Activated T-helper 17 cell treated with anti-CD3 and anti-CD28 coated beads, Interleukin-2, amount 50 U/mL, for 72 hours (primary cell): ENCODE measurements around the gene USB1. TPM values are rescaled to one million over a fixed set of nuclear protein-coding genes. Genes with fewer than 3 reads are reported as not detected.
"Not testable (repeated sequence)": the region's sequence is repeated elsewhere in the genome, so short reads cannot be mapped to it uniquely, and the experiment has no call there.

Source experiments
- ATAC-seq: fragments of 150-1000 bp; cut with Tn5 transposase; replicated peaks from 2 replicates; pipeline ENCODE4 v1.10.0; 2021; ENCODE audit warnings: mild to moderate bottlenecking, moderate library complexity
- H3K27ac Mint-ChIP-seq: one replicate; pipeline ENCODE4 v1.8.0; 2022; ENCODE audit warnings: mixed read lengths
- H3K27me3 Mint-ChIP-seq: one replicate; pipeline ENCODE4 v1.8.0; 2022; ENCODE audit warnings: mixed read lengths
- H3K36me3 Mint-ChIP-seq: one replicate; pipeline ENCODE4 v1.8.0; 2022; ENCODE audit warnings: low read depth, mild to moderate bottlenecking, mixed read lengths
- H3K4me1 Mint-ChIP-seq: one replicate; pipeline ENCODE4 v1.8.0; 2022; ENCODE audit warnings: mixed read lengths
- H3K4me3 Mint-ChIP-seq: one replicate; pipeline ENCODE4 v1.8.0; 2022; ENCODE audit warnings: mild to moderate bottlenecking, mixed read lengths
- H3K9me3 Mint-ChIP-seq: one replicate; pipeline ENCODE4 v1.8.0; 2022; ENCODE audit warnings: mixed read lengths
- total RNA-seq, 2 donors: library from RNA; stranded (reverse); gene quantifications; one replicate each; pipeline ENCODE4 v1.2.3, GENCODE V29; 2022

The USB1 gene
- total RNA-seq, 2 donors from 2014 or later = 33.7 to 56.6 TPM

- Mint-ChIP-seq H3K27ac (peak overlapping the region; percentile 63), H3K36me3 (no peaks in the 10 kb centered on the region), H3K9me3 (no peaks in the 10 kb centered on the region), H3K27me3 (no peaks in the 10 kb centered on the region), H3K4me1 (peaks cover 24% of the 10 kb centered on the region), H3K4me3 (no peak overlapping the region)
- ATAC-seq = no peak
Observed at GRCh38 chr16:57995721-57996405, 5.3 kb upstream of the USB1 start.

GRCh38 chr16:57996406-57997175 lies 4.6 kb upstream of the USB1 start:
- no peak overlapping the region for H3K4me3 Mint-ChIP-seq

GRCh38 chr16:57997176-57997527 lies 4.1 kb upstream of the USB1 start:
- ATAC-seq = no peak
- Mint-ChIP-seq H3K27ac (peak overlapping the region; percentile 73), H3K27me3 (no peaks in the 10 kb centered on the region), H3K4me3 (peak overlapping the region; percentile 79), H3K4me1 (peaks cover 24% of the 10 kb centered on the region), H3K9me3 (no peaks in the 10 kb centered on the region), H3K36me3 (peaks cover 6% of the 10 kb centered on the region)

More at GRCh38 chr16:57996406-57997175, 4.6 kb upstream of the USB1 start:
- no peak for ATAC-seq
- peaks cover 24% of the 10 kb centered on the region for H3K4me1 Mint-ChIP-seq
- H3K9me3 Mint-ChIP-seq = no peaks in the 10 kb centered on the region
- H3K36me3 Mint-ChIP-seq = peaks cover under 1% of the 10 kb centered on the region
- H3K27me3 Mint-ChIP-seq = no peaks in the 10 kb centered on the region
- no peak overlapping the region for H3K27ac Mint-ChIP-seq

GRCh38 chr16:57997528-57998265 lies 3.5 kb upstream of the USB1 start:
- H3K4me3 Mint-ChIP-seq = peak overlapping the region; percentile 79
- no peak for ATAC-seq

GRCh38 chr16:57998486-57998885 lies 2.7 kb upstream of the USB1 start:
- ATAC-seq = peak; percentile 34
- H3K36me3 Mint-ChIP-seq = peaks cover 19% of the 10 kb centered on the region
- peak overlapping the region; percentile 79 for H3K4me3 Mint-ChIP-seq
- H3K4me1 Mint-ChIP-seq = peaks cover 24% of the 10 kb centered on the region
- peak overlapping the region; percentile 73 for H3K27ac Mint-ChIP-seq
- H3K9me3 Mint-ChIP-seq = no peaks in the 10 kb centered on the region
- no peaks in the 10 kb centered on the region for H3K27me3 Mint-ChIP-seq

More at GRCh38 chr16:57997528-57998265, 3.5 kb upstream of the USB1 start:
- Mint-ChIP-seq H3K36me3 (peaks cover 11% of the 10 kb centered on the region), H3K27me3 (no peaks in the 10 kb centered on the region), H3K27ac (peak overlapping the region; percentile 73), H3K9me3 (no peaks in the 10 kb centered on the region), H3K4me1 (peaks cover 24% of the 10 kb centered on the region)

GRCh38 chr16:57998992-57999365 lies 2.2 kb upstream of the USB1 start:
- Mint-ChIP-seq H3K27ac (peak overlapping the region; percentile 73), H3K27me3 (no peaks in the 10 kb centered on the region), H3K4me3 (peak overlapping the region; percentile 79), H3K36me3 (peaks cover 24% of the 10 kb centered on the region), H3K9me3 (no peaks in the 10 kb centered on the region), H3K4me1 (peaks cover 27% of the 10 kb centered on the region)
- no peak for ATAC-seq

- Mint-ChIP-seq H3K9me3 (no peaks in the 10 kb centered on the region), H3K4me1 (peaks cover 27% of the 10 kb centered on the region), H3K4me3 (peak overlapping the region; percentile 79), H3K27me3 (no peaks in the 10 kb centered on the region), H3K27ac (peak overlapping the region; percentile 73), H3K36me3 (peaks cover 29% of the 10 kb centered on the region)
- ATAC-seq = no peak
Observed at GRCh38 chr16:57999366-57999970, 1.7 kb upstream of the USB1 start.

- Mint-ChIP-seq H3K27me3 (no peaks in the 10 kb centered on the region), H3K4me3 (peak within 1 kb of the TSS; percentile 87), H3K9me3 (no peaks in the 10 kb centered on the region), H3K4me1 (peaks cover 29% of the 10 kb centered on the region), H3K36me3 (peaks cover 36% of the 10 kb centered on the region), H3K27ac (peak within 1 kb of the TSS; percentile 86)
- peak; percentile 25 for ATAC-seq
Observed at GRCh38 chr16:57999971-58000705, 1.1 kb upstream of the USB1 start, which contains the start of gene ZNF319. Gene ZNF319 (minus strand): TSS chr16:58000672. CDS start chr16:57998265, 2,407 bp downstream.

- peak overlapping the region; percentile 87 for H3K4me3 Mint-ChIP-seq
- H3K27me3 Mint-ChIP-seq = no peaks in the 10 kb centered on the region
- ATAC-seq = no peak
- H3K36me3 Mint-ChIP-seq = peaks cover 49% of the 10 kb centered on the region
- H3K4me1 Mint-ChIP-seq = peaks cover 29% of the 10 kb centered on the region
- peak overlapping the region; percentile 86 for H3K27ac Mint-ChIP-seq
- no peaks in the 10 kb centered on the region for H3K9me3 Mint-ChIP-seq
Observed at GRCh38 chr16:58001781-58002415, 691 bp downstream of the USB1 start.

- H3K27ac Mint-ChIP-seq = peak overlapping the region; percentile 86
- peaks cover 27% of the 10 kb centered on the region for H3K4me1 Mint-ChIP-seq
- peak overlapping the region; percentile 87 for H3K4me3 Mint-ChIP-seq
- ATAC-seq = no peak
- peaks cover 53% of the 10 kb centered on the region for H3K36me3 Mint-ChIP-seq
- no peaks in the 10 kb centered on the region for H3K27me3 Mint-ChIP-seq
- no peaks in the 10 kb centered on the region for H3K9me3 Mint-ChIP-seq
Observed at GRCh38 chr16:58002416-58002800, 1.2 kb downstream of the USB1 start.

GRCh38 chr16:58002936-58003335 lies 1.7 kb downstream of the USB1 start:
- H3K27me3 Mint-ChIP-seq = no peaks in the 10 kb centered on the region
- H3K4me3 Mint-ChIP-seq = peak overlapping the region; percentile 87
- peaks cover 25% of the 10 kb centered on the region for H3K4me1 Mint-ChIP-seq
- H3K36me3 Mint-ChIP-seq = peaks cover 53% of the 10 kb centered on the region
- no peaks in the 10 kb centered on the region for H3K9me3 Mint-ChIP-seq
- no peak overlapping the region for H3K27ac Mint-ChIP-seq
- no peak for ATAC-seq

- Mint-ChIP-seq H3K27ac (peak overlapping the region; percentile 55), H3K36me3 (peaks cover 55% of the 10 kb centered on the region), H3K4me1 (peaks cover 11% of the 10 kb centered on the region)
- not testable (repeated sequence) for H3K4me3 Mint-ChIP-seq, ATAC-seq, H3K27me3 Mint-ChIP-seq, H3K9me3 Mint-ChIP-seq
Observed at GRCh38 chr16:58004736-58005135, 3.5 kb downstream of the USB1 start.

GRCh38 chr16:58009856-58010416 lies 8.7 kb downstream of the USB1 start:
- Mint-ChIP-seq H3K4me1 (peaks cover 5% of the 10 kb centered on the region), H3K27ac (no peak overlapping the region), H3K36me3 (peaks cover 44% of the 10 kb centered on the region), H3K27me3 (no peaks in the 10 kb centered on the region), H3K9me3 (no peaks in the 10 kb centered on the region), H3K4me3 (no peak overlapping the region)
- no peak for ATAC-seq
